ELR (cell line): Measurements from ENCODE around the gene CHRNB2.

Experiments used
- DNase-seq: peaks from one replicate; pipeline ENCODE4 v3.0.0-alpha.2; 2015; ENCODE audit warnings: low read depth

The CHRNB2 gene

DNA sequence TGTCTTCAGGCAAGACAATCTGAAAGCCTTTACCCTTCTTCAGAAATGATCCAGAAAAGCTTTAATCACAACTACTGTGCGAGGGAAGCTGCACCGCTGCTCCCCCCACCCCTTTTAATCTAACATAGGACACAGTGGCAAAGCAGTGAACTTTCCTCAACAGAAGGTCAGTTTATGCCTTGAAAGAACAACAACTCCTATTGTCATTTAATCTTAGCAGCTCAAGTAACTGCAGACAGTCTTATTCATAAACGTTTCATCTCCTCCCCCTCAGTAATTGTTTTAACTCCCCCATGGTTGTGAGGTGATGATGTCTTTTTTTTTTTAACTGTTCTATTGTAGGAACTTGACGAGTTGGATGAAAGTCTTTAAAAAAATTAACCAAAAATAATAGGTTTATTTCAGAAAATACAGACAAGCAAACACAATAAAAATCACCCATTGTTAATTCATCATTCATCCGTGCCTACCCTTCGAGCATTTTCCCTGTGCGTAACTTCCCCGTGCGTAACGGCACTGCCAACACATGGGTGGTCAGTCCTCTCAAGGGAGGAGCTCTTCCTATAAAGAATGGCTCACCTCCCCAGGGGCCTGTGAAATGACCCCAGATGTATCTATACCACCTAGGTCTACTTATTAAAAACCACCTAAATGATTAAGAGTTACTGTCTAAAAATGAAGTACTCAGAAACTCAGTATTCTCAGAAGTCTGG, 43.7 kb downstream of the CHRNB2 start:
- DNase-seq: no peak

DNA sequence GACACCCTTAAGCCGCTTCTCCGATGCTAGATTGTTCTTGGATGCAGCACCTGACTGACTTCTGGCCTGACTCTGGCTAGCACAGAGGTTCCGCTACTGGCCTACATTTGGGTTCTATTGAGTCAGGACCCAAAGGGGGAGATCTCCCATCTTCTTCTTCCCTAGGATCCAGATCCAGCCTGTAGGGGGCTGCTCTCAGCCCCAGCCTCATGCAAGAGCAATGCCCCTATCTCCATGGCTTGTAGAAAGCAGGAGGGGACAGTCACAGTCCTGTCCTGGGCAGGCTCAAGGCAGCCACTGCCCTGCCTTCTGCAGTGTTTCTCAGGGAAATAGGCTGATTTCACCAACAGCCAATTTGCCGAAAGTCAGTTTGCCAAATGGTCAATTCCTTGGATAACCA, 46.7 kb downstream of the CHRNB2 start:
- no peak for DNase-seq

DNA sequence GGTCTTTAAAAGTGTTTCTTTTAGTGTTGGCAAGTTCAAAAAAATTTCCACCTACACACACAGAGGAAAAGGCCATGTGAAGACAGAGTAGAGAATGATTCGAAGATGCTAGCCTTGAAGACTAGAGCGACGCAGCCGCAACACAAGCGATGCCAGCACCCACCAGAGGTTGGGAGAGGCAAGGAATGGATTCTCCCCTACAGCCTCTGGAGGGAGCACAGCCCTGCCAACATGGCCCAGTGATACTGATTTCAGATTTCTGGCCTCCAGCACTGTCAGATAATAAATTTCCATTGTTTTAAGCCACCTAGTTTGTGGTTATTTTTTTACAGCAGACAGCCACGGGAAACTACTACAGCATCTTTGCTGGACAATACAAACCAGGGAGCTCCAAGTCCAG, 47.3 kb downstream of the CHRNB2 start:
- DNase-seq: no peak

DNA sequence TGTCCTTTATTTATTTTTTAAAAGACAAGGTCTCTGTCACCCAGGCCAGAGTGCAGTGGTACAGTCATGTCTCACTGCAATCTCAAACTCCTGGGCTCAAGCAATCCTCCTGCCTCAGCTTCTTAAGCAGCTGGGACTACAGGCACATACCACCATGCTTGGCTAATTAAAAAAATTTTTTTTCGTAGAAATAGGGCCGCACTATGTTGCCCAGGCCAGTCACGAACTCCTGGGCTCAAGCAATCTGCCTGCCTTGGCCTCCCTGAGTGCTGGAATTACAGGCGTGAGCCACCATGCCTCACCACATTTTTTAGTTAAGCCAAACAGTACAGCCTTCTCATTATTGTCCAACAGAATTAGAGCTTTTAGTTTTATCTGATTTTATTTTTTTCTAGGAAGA, 47.8 kb downstream of the CHRNB2 start:
- DNase-seq: no peak

DNA sequence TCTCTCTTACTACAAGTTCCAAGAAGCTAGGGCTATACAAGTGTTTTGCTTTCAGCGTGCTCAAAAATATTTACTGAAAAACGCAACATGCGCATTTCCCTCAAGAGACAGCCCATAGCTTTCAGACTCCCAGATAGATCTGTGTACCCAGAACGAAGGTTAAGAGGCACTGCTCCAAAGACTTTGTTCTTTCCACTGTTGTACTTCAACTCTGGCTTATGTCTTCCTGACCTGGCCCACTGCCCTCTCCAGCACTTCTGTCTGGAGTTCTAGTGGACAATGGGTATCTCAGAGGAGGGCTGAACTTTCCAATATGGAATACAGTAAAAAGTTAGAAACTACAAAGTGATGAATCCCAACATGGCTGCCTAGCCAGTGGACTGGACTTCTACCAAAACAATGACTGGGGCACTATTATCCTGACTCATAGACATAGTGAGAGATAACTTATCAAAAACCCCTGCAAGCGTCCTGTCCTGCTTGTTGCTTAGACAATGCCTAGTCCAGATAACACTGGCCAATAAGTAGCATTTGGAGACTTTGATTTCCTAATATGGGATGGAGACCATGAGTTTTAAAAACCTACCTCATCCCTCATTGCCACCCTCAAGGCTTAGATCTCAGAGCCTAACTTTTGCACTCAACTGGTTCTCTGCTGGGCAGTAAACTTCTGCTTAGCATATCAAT, 49.2 kb downstream of the CHRNB2 start:
- DNase-seq: no peak

DNA sequence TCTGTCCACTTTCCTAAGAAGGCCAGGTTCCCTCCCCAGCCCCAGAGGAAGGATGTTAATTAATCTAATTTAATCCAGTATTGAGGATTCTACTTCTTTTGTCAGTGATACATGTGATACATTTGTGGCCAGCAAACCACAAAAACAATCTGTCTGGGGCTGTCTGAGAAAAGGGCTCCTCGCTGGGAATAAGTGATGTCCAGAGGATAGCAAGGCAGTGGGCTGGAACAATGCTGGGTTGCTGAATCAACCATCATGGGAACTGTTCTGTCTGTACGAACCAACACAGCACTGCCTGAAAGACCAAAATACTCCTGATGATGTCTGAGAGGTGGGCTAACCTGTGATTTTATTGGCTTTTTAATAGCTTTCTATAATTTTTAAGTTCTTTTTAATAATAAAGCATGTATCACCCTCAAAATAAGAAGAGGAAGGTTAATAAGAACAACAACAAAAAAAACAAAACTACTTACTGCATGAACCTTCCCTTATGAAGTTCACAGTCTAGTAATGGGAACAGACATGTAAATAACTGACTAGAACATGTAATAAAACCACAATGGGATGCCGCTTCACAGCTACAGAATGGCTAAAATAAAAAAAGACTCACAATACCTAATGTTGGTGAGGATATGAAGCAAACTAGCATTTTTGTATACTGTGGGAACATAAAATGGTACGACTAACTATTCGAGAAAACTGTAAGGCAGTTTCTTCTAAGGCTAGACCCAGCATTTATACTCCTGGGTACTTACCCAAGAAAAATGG, 51.8 kb downstream of the CHRNB2 start:
- DNase-seq: no peak

DNA sequence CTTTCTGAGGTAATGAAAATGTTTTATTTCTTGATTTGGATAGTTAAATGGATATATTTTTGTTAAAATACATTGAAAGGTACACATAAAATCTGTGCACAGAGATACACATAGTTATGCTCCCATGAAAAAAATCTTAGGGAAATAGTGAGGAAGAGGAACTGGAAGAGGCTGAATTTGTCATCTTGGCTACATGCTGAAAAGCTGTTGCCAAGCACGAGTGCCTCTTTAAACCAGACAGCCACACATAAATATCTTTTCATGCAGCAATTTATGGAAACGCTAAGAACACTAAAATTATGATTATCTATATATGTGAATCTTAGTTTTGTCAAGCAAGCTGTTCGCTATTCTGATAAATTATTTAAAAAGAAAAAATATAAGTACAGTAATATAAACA, 53.2 kb downstream of the CHRNB2 start:
- no peak for DNase-seq

DNA sequence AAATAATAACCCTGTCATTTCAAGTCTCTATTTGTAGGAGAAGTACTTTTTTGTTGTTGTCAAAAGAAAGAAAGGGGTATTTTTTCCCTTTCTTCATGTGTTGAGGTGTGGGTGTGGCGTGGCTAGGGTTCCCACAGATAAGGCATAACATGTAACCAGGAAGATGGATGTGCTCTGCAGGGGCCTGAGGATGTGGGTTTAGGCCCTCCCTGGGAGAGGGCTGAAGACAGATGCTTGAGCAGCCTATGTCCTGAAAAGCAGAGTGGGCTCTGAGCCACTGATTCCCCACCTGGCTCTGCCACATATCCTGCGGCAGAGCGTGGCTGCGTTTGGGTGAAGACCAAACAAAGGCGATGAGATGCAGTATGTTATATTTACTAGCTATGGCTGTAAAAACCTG, 54.3 kb downstream of the CHRNB2 start:
- no peak for DNase-seq

DNA sequence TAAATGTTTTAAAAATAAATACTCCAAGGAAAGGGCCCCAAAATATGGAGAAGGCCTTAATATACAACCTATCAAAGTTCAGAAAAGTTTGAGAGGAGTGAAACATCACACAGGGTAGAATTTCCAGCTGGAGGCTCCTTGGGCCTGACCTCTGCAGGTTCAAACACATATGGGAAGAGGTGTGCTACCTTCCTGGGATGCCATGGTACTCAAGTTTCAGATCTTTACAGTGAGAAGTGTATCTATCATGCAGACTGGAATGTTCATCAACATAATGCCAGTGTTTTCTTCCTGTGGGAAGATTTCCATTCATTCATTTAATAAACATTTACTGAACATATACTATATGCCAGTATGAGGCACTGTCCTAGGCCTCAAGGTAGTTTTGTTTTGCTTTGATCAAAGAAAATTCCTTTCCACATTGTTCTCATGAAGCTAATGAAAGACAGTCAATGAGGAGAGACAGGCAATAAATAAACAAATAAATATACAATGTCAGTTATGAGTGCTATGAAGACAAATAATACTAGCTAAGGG, 55.0 kb downstream of the CHRNB2 start:
- no peak for DNase-seq

DNA sequence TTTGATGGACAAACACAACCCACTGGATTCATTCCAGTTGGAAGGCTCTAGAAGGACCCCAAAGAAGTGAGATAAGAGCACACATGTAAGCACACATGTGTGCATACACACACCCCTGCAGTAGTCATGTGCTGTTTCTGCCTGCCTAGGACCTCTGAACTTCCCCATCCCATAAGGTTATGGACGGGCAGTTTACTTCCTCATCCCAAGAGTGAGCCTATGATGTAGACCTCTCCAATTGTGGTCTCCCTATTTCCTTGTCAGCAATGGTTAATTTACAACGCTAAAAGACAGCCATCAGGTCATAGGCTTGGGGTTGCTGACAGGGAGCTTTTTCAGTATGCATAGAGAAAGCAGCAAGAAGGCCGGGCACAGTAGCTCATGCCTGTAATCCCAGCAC, 55.8 kb downstream of the CHRNB2 start:
- no peak for DNase-seq

DNA sequence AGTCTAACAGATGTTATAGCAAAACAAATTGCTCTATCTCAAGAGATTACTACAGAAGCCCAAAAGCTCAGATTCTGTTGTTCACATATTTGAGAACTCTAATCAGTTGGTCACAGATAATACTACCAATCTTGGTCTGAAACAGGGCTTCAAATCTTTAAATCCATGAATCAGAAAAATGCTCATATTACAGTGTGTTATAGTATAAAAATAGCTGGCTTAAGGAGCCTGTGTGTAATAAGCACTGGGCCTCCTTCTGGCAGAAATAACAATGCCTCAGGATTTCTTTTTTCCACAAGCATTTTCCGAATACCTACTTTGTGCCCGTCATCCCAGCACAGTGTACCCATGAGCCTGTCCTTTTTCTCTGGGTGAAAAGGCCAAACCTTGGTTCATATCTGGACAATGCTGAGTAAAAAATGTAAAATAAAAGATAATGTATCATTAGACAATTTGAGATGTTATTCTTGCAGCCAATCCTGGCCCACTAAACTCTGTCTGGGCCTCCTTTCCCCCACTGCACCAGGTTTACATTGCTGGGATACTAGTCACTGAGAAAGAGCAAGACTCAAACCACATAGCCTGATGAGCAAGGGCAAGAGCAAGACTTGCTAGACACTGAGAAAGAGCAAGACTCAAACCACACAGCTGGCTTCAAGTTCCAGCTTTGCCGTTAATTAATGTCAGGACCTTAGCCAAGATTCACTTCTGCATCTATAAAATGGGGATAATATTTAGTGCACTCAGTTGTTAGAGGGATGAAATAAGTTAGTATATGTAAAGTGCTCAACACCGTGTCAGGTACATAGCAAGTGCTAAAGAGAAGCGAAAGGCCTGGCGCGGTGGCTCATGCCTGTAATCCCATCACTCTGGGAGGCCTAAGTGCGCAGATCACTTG, 57.4 kb downstream of the CHRNB2 start:
- DNase-seq: peak; percentile 72

DNA sequence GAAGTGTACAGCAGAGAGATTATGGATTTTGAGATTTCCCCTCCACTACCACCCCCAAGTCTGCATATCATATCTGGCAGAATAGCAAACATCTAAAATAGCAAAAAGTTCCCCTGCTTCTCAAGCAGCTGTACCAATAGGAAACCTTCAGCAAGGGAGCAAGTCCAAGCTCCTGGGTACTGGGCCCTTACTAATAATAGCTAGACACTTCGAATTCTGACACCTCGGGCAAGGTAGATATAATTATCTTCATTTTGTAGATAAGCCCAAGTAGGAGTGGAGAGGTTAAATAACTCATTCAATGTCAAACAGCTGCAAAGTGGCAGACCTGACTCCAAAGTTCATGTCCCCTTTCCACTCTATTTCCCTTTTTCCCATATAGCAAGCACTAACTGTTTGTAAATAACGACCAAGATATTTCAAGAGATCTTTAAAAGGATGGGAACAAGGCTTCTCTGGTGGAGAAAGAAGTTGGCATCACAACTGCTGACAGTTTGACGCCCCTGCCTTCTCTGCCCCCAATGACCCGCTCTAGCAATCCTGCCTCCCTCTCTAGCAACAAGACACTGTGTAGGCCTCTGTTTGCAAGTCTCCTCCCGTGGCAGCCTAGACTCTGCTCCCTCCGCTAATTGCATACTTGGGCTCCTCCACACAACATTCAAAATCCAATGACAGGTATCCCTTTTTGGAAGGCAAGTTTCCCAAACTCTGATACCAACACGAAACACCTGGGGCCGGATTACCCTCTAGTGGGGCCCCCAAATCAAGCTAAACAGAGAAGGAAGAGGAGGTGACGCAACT, 59.1 kb downstream of the CHRNB2 start:
- DNase-seq: peak; percentile 32

DNA sequence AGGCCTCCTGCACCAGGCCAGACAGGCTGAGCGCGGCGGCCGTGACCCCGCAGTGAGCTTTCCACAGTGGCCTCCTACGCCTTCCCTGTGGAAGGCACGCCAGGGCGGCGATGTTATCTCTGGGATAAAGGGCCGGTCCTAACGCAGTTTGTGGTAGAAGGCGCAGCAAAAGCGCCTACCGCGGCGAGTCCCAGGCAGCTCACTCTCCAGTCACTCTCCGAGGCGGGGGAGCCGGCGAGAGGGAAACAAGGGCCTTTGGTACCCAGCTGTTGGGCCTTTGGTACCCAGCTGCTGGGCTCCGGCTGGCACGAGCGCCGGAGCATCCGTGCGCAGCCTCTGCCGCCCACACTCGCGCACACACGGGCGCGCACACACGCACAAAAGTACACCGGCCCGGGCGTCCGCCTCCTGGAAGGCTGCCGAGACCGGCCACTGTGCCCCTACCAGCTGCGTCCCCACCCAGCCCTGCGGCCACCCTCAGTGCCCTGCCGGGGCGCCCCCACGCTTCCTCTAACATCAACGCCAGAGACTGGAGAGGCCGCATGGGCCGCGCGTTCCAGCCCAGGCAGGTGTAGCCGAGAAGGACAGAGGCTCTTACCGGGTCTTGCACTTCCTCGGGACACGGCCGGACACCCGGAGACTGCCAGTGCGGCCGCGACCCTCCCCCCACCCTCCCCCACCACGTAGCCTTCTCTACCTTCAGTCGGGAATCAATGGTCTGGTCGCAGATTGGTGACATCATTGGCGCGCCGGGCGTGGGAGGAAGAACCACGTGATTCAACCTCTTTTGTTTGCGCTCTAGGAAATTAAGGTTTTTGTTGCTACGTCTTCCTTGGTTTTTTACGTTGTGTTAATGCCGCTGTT, 59.9 kb downstream of the CHRNB2 start:
- DNase-seq: peak; percentile 91

DNA sequence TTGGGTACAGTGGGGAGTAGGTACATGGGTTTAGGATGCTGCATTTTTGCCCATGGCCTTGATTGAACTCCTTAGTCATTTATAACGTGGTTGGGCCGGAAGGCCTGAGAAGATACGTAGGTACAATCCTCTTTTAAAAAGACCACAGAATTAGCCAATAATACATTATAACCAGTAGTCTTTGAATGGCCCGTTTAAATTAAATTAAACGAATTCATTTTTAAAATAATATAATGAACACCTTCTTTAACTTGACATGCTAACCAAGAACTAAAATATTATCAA, 60.5 kb downstream of the CHRNB2 start:
- no peak for DNase-seq

DNA sequence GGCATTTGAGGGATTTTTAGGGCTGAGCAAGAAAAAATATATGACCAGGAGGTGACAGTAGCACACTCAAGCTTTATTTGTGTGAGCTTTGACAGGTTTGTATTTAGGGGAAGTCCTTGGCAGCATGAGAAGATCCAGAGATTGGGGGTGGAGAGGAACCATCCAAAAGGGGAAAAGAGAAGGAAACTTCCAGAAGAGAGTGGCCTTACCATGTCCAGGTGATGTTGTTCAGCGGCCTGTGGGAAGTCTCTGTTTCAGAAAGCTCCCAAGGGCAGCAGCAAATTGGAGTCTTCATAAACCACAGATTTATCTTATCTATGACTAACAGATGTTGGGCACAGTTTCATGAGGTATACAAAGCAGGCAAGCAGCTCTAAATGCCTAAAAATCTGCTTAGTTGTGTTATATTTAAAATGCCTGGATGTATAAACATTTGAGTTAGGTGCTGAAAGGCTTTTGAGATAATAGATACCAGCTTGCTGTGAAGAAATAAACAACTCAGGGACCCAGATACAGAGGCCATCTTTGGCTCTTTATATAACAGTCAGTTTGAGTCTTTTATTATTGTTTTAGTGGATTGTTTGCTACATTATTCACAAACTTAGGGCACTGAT, 61.6 kb downstream of the CHRNB2 start:
- no peak for DNase-seq
